H1 (cell line): ENCODE measurements around the gene NR0B2. TPM values are rescaled to one million over a fixed set of nuclear protein-coding genes. Genes with fewer than 3 reads are reported as not detected.

Experiments used
- CTCF ChIA-PET: fragments of 300-600 bp; sonication (Branson Sonifier 250); formaldehyde crosslinking; loops from one replicate; lab custom pipeline; 2021; ENCODE audit not compliant: partially characterized antibody; lab: Charles Lee
- POLR2A ChIA-PET: fragments of 300-600 bp; sonication (Branson Sonifier 250); formaldehyde crosslinking; loops from one replicate; lab custom pipeline; 2021; ENCODE audit warnings: inconsistent platforms; ENCODE audit not compliant: partially characterized antibody; lab: Charles Lee
- DNase-seq, 2 experiments: peaks; one replicate each; pipeline versions ENCODE4 v3.0.0 to v3.0.0-alpha.2; 2010 to 2022; ENCODE audit warnings: low spot score in 2 of 2, low read depth in 1 of 2, mixed read lengths in 1 of 2
- FAIRE-seq: peaks from 2 replicates; lab custom pipeline; 2011; peaks lifted over from hg19 to GRCh38; lab: Jason Lieb, UNC
- H2AFZ ChIP-seq: 2 replicates; pipeline ENCODE4 v1.8.1; 2012; ENCODE audit warnings: low read length, inconsistent platforms
- H2AK5ac ChIP-seq: 2 replicates; pipeline ENCODE4 v1.6.1; 2013; ENCODE audit warnings: low read depth, low read length
- H2BK120ac ChIP-seq: replicated peaks from 2 replicates; pipeline ENCODE3; 2013; ENCODE audit warnings: low read depth, low read length, inconsistent platforms
- H2BK12ac ChIP-seq: 2 replicates; pipeline ENCODE4 v1.6.1; 2013; ENCODE audit warnings: low read depth, low read length
- H2BK15ac ChIP-seq: 2 replicates; pipeline ENCODE4 v1.6.1; 2013; ENCODE audit warnings: low read length
- H2BK20ac ChIP-seq: 2 replicates; pipeline ENCODE4 v1.6.1; 2013; ENCODE audit warnings: low read length
- H2BK5ac ChIP-seq: 2 replicates; pipeline ENCODE4 v1.6.1; 2013; ENCODE audit warnings: low read depth, low read length
- H3K14ac ChIP-seq: 2 replicates; pipeline ENCODE4 v1.6.1; 2013; ENCODE audit warnings: inconsistent platforms; ENCODE audit not compliant: insufficient read length
- H3K18ac ChIP-seq: 2 replicates; pipeline ENCODE4 v1.6.1; 2013; ENCODE audit warnings: low read length; ENCODE audit errors: extremely low read depth
- H3K23ac ChIP-seq: 2 replicates; pipeline ENCODE4 v1.6.1; 2013; ENCODE audit warnings: inconsistent platforms; ENCODE audit not compliant: insufficient read length
- H3K23me2 ChIP-seq: 2 replicates; pipeline ENCODE4 v1.6.1; 2013; ENCODE audit warnings: low read depth, low read length
- H3K27ac ChIP-seq: 2 replicates; pipeline ENCODE4 v1.6.1; 2011; ENCODE audit warnings: low read depth, low read length, inconsistent platforms
- H3K27me3 ChIP-seq, 4 experiments: replicated peaks in 1 of 4; 1 replicate in 1 of 4; 2 replicates in 3 of 4; pipeline versions ENCODE4 v1.6.1 to v1.8.1; 2011 to 2013; ENCODE audit warnings: low read length in 3 of 4, mild to moderate bottlenecking in 3 of 4, inconsistent platforms in 2 of 4, mixed read lengths in 2 of 4, moderate library complexity in 1 of 4; ENCODE audit not compliant: control insufficient read depth in 3 of 4, insufficient read depth in 3 of 4; ENCODE audit errors: extremely low read depth in 1 of 4
- H3K36me3 ChIP-seq, 4 experiments: 2 replicates each; pipeline versions ENCODE4 v1.6.1 to v1.8.1; 2011 to 2013; ENCODE audit warnings: mild to moderate bottlenecking in 4 of 4, low read length in 3 of 4, moderate library complexity in 2 of 4, control low read depth in 1 of 4, inconsistent platforms in 1 of 4; ENCODE audit not compliant: insufficient read depth in 4 of 4, control insufficient read depth in 2 of 4
- H3K4ac ChIP-seq: replicated peaks from 2 replicates; pipeline ENCODE3; 2013; ENCODE audit warnings: low read length, low read depth, mixed read lengths, inconsistent platforms; ENCODE audit not compliant: insufficient read length
- H3K4me1 ChIP-seq, 4 experiments: replicated peaks in 1 of 4; 1 replicate in 1 of 4; 2 replicates in 3 of 4; pipeline versions ENCODE4 v1.6.1 to v1.8.1; 2011 to 2013; ENCODE audit warnings: low read length in 3 of 4, inconsistent platforms in 2 of 4, mixed read lengths in 1 of 4; ENCODE audit not compliant: insufficient read depth in 4 of 4, control insufficient read depth in 3 of 4
- H3K4me2 ChIP-seq, 2 experiments: 2 replicates each; pipeline versions ENCODE4 v1.6.1 to v1.8.1; 2011 to 2013; ENCODE audit warnings: low read depth in 2 of 2, low read length in 2 of 2, control low read depth in 1 of 2, inconsistent platforms in 1 of 2, mild to moderate bottlenecking in 1 of 2; ENCODE audit not compliant: insufficient read depth in 1 of 2
- H3K4me3 ChIP-seq, 4 experiments: fragments of 200-600, 300-600 bp in 1 of 4; sonication (generic), shearing (Covaris generic), sonication (Bioruptor Twin) in 1 of 4; 2 replicates each; pipeline versions ENCODE4 v1.5.1 to v1.8.1; 2011 to 2016; ENCODE audit warnings: low read length in 4 of 4, low read depth in 3 of 4, control low read depth in 2 of 4, inconsistent platforms in 2 of 4, mild to moderate bottlenecking in 2 of 4, mixed read lengths in 1 of 4, moderate library complexity in 1 of 4; ENCODE audit not compliant: insufficient read depth in 2 of 4; ENCODE audit errors: extremely low read depth in 1 of 4
- H3K56ac ChIP-seq: replicated peaks from 2 replicates; pipeline ENCODE3; 2013; ENCODE audit warnings: low read depth, mild to moderate bottlenecking, mixed read lengths, low read length, inconsistent platforms; ENCODE audit not compliant: insufficient read length
- H3K79me1 ChIP-seq: 2 replicates; pipeline ENCODE4 v1.6.1; 2013; ENCODE audit warnings: low read depth, low read length, control low read depth
- H3K79me2 ChIP-seq, 2 experiments: 2 replicates each; pipeline versions ENCODE4 v1.6.1 to v1.8.1; 2012 to 2013; ENCODE audit warnings: low read length in 2 of 2, mild to moderate bottlenecking in 2 of 2, inconsistent platforms in 1 of 2; ENCODE audit not compliant: insufficient read depth in 2 of 2, control insufficient read depth in 1 of 2
- H3K9ac ChIP-seq, 4 experiments: replicated peaks in 1 of 4; 1 replicate in 1 of 4; 2 replicates in 3 of 4; pipeline versions ENCODE4 v1.6.1 to v1.8.1; 2011 to 2013; ENCODE audit warnings: low read depth in 3 of 4, low read length in 3 of 4, control low read depth in 2 of 4, mild to moderate bottlenecking in 2 of 4, moderate library complexity in 2 of 4, inconsistent platforms in 1 of 4; ENCODE audit errors: extremely low read depth in 1 of 4
- H3K9me3 ChIP-seq, 2 experiments: 2 replicates each; pipeline versions ENCODE4 v1.6.1 to v1.8.1; 2012 to 2013; ENCODE audit warnings: mild to moderate bottlenecking in 2 of 2, moderate library complexity in 2 of 2, control low read depth in 1 of 2, inconsistent platforms in 1 of 2, low read depth in 1 of 2, low read length in 1 of 2, mixed read lengths in 1 of 2; ENCODE audit not compliant: insufficient read depth in 2 of 2
- H4K20me1 ChIP-seq, 2 experiments: replicated peaks in 1 of 2; 2 replicates each; pipeline versions ENCODE3 to v1.8.1; 2011 to 2013; ENCODE audit warnings: inconsistent platforms in 2 of 2, low read length in 2 of 2, mild to moderate bottlenecking in 1 of 2; ENCODE audit not compliant: insufficient read depth in 2 of 2, control insufficient read depth in 1 of 2
- H4K5ac ChIP-seq: 2 replicates; pipeline ENCODE4 v1.6.1; 2013; ENCODE audit warnings: low read length, low read depth, mixed read lengths, inconsistent platforms; ENCODE audit not compliant: insufficient read length
- H4K8ac ChIP-seq: 2 replicates; pipeline ENCODE4 v1.8.0; 2013; ENCODE audit warnings: mild to moderate bottlenecking, moderate library complexity, low read length, inconsistent platforms; ENCODE audit not compliant: insufficient read depth; ENCODE audit errors: extremely low read depth
- H4K91ac ChIP-seq: replicated peaks from 2 replicates; pipeline ENCODE3; 2013; ENCODE audit warnings: low read length, mixed read lengths, inconsistent platforms; ENCODE audit not compliant: insufficient read length
- ASH2L ChIP-seq: fragments of 200-600, 300-600 bp; sonication (generic); IDR thresholded peaks from one replicate; pipeline ENCODE4 v1.7.1; 2017; ENCODE audit warnings: low read length
- BRCA1 ChIP-seq: IDR thresholded peaks from 2 replicates; pipeline ENCODE4 v1.6.1; 2012; ENCODE audit warnings: low read depth, low read length, improper control_type of control experiment
- FOSL1 ChIP-seq: IDR thresholded peaks from 2 replicates; pipeline ENCODE4 v1.6.1; 2011; ENCODE audit warnings: mild to moderate bottlenecking, low read depth, low read length, moderate library complexity; ENCODE audit not compliant: insufficient read depth
- HDAC2 ChIP-seq, 2 experiments: fragments of 300-600 bp in 1 of 2; sonication (generic) in 1 of 2; IDR thresholded peaks; 2 replicates each; pipeline ENCODE4 v1.6.1; 2011 to 2012; ENCODE audit warnings: low read depth in 2 of 2, low read length in 2 of 2, mild to moderate bottlenecking in 2 of 2, moderate library complexity in 2 of 2, borderline replicate concordance in 1 of 2, inconsistent platforms in 1 of 2
- RFX5 ChIP-seq: IDR thresholded peaks from 2 replicates; pipeline ENCODE4 v1.6.1; 2011; ENCODE audit warnings: low read depth, low read length, improper control_type of control experiment, borderline replicate concordance
- SP1 ChIP-seq: IDR thresholded peaks from 2 replicates; pipeline ENCODE4 v1.6.1; 2011; ENCODE audit warnings: low read depth, low read length
- WGBS, 2 experiments: shearing (Covaris generic) in 1 of 2; methylation state at CpG; one replicate each; pipeline versions ENCODE4 v1.1.6 to v1.1.7; 2013 to 2015; ENCODE audit warnings: low lambda C conversion rate in 2 of 2, mixed read lengths in 2 of 2, inconsistent platforms in 1 of 2, low coverage in 1 of 2, missing lambda C conversion rate in 1 of 2; ENCODE audit not compliant: insufficient replicate concordance in 2 of 2, insufficient coverage in 1 of 2, insufficient read length in 1 of 2; ENCODE audit errors: extremely low coverage in 1 of 2, missing lambda C conversion rate in 1 of 2; 5-methylcytosine and 5-hydroxymethylcytosine counted together
- polyA plus RNA-seq, 7 experiments: library from polyadenylated mRNA; depleted of rRNA in 3 of 7; stranded (reverse) in 5 of 7; unstranded in 2 of 7; fragments of >200 nt in 5 of 7; fragments of 200-250 nt in 2 of 7; gene quantifications; 1 replicate in 5 of 7; 2 replicates in 1 of 7; 4 replicates in 1 of 7; pipeline versions ENCODE4 v1.2.1 to v1.2.3, GENCODE V29; 2011 to 2013; ENCODE audit warnings: missing spikeins in 2 of 7, mixed read lengths in 2 of 7
- total RNA-seq: library from RNA; stranded (reverse); fragmentation: NEBNext Ultra II Directional; extraction: Animal tissue kit (Norgen Biotek cat#: 25700); gene quantifications from 2 replicates; pipeline ENCODE4 v1.2.1, GENCODE V29; 2021

The NR0B2 gene
- total and polyA plus RNA-seq, 2 of the 8 experiments (the other 6 are each of a cell fraction or from before 2014, with no cell fraction given): not detected

DNA sequence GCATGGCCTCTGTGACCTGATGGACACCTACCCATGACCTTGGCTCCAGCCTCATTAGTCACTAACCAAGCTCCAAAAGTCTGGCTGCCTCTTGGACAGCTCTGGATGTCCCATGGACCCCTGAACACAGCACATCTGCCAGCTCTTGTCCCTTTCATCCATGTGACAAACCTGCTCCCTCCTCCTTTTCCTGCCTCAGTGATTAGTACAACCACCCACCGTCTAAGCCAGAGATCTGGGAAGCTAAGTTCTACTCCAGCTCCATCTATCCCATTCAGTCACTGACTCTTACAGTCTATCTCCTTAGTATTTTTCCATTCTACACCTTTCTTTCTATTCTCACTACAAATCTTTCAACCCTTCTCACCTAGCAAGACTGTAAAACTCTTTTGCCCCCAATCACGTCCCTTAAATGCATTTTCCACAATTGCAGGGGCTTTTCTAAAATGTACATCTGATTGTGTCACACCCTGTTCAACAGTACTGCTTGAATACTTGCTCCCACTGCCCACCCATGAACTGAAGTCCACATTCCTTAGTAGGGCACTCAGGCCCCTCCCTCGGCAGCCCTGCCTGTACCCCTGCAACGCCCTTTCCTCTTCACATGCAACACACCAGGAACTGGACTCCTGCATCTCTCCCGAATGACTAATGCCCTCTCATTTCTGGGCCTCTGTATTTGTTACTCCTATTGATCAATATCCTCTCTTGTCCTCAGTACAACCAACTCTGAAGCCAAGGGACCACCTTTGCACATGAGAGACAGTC lies 30.9 kb downstream of the NR0B2 start:
- no peaks in the 10 kb centered on the region; the same call in 1 of the 2 replicates for H3K79me1 ChIP-seq
- 87 to 100% methylated on average over 1 to 5 of the region's 5 CpGs for WGBS, 2 experiments
- DNase-seq (no peak), FAIRE-seq (no peak)
- H3K27ac ChIP-seq: no peak overlapping the region
- no peak overlapping the region for H3K23ac ChIP-seq
- POLR2A ChIA-PET: interaction anchor here (0.7 to 3.0 kb wide), 5 partner anchors 15 to 50 kb away, joined by 3 to 7 read pairs (median 5); partner anchors contain the start of genes GPATCH3 and SFN
- no peaks in the 10 kb centered on the region for H3K27me3 ChIP-seq
- H3K4me3 ChIP-seq: no peak overlapping the region
- no peak overlapping the region for H2BK20ac ChIP-seq
- no peak for TF ChIP-seq SP1
- TF ChIP-seq BRCA1: no peak
- no peak for TF ChIP-seq RFX5
- no peak for TF ChIP-seq ASH2L
- no peak for TF ChIP-seq FOSL1
- TF ChIP-seq HDAC2 (IDR thresholded peaks at IDR 0.05; ENCODE audit: borderline replicate concordance in 1 of 2, low read depth in 2 of 2, low read length in 2 of 2): no peak
- no peak overlapping the region for H3K4ac ChIP-seq
- no peaks in the 10 kb centered on the region for H3K23me2 ChIP-seq
- H3K9ac ChIP-seq: no peak overlapping the region
- no peak overlapping the region for H2AK5ac ChIP-seq
- peaks cover 23 to 67% (median 46%) of the 10 kb centered on the region in 4 experiments for H3K36me3 ChIP-seq
- no peak overlapping the region for H4K91ac ChIP-seq
- H4K8ac ChIP-seq: no peak overlapping the region
- H2BK15ac ChIP-seq: no peak overlapping the region
- no peak overlapping the region for H3K4me2 ChIP-seq
- H3K18ac ChIP-seq: no peak overlapping the region
- H3K9me3 ChIP-seq: no peaks in the 10 kb centered on the region
- no peak overlapping the region for H3K56ac ChIP-seq
- H2BK120ac ChIP-seq: no peak overlapping the region
- H2AFZ ChIP-seq: no peak overlapping the region
- no peak overlapping the region for H2BK5ac ChIP-seq
- no peak overlapping the region for H4K5ac ChIP-seq
- H3K79me2 ChIP-seq: no peaks in the 10 kb centered on the region
- H3K4me1 ChIP-seq: no peaks in the 10 kb centered on the region
- no peak overlapping the region for H3K14ac ChIP-seq
- no peak overlapping the region for H2BK12ac ChIP-seq
- H4K20me1 ChIP-seq: peaks cover 0 to 2% of the 10 kb centered on the region in 2 experiments
- CTCF ChIA-PET: interaction anchor here (0.6 to 31.7 kb wide), 4 partner anchors 19 to 293 kb away, joined by 3 to 547 read pairs (median 30); partner anchors contain the start of gene SFN
